Mammary epithelial cell (primary cell): ENCODE results near the gene KLHL29.

Experiments used
- CTCF ChIP-seq, 2 donors: IDR thresholded peaks in 1 of 2; conservative IDR thresholded peaks in 1 of 2; 2 replicates each; pipeline ENCODE4 v1.5.1; 2011 to 2012; ENCODE audit warnings: inconsistent platforms in 2 of 2, low read length in 2 of 2, mild to moderate bottlenecking in 2 of 2, control low read depth in 1 of 2, low read depth in 1 of 2; ENCODE audit not compliant: insufficient read depth in 1 of 2; ENCODE audit errors: extremely low read depth in 1 of 2
- EZH2 ChIP-seq: IDR thresholded peaks from 2 replicates; pipeline ENCODE4 v1.6.1; 2012; ENCODE audit warnings: low read length, inconsistent platforms, borderline replicate concordance

- TF ChIP-seq CTCF (conservative IDR thresholded peaks at IDR 0.05 in 1 of 2, IDR thresholded peaks at IDR 0.05 in 1 of 2; ENCODE audit: extremely low read depth in 1 of 2, insufficient read depth in 1 of 2, low read depth in 1 of 2, low read length in 2 of 2) (no peak), EZH2 (no peak)
Measured at GRCh38 chr2:23632831-23633395, 247.9 kb downstream of the KLHL29 start.
